Activated T-helper 1 cell treated with anti-CD3 and anti-CD28 coated beads, Interleukin-2, amount 50 U/mL, for 16 hours (primary cell): ENCODE measurements around the gene MAS1L.

Experiments used
- DNase-seq, 2 donors: peaks; one replicate each; pipeline ENCODE4 v3.0.0-alpha.2; 2020; ENCODE audit warnings: low read depth in 1 of 2, low spot score in 1 of 2

The MAS1L gene

GRCh38 chr6:29510746-29511300 is 23.1 kb upstream of the MAS1L start:
- no peak for DNase-seq

GRCh38 chr6:29510202-29510601 is 22.4 kb upstream of the MAS1L start:
- DNase-seq: no peak

GRCh38 chr6:29509711-29510110 is 22.0 kb upstream of the MAS1L start:
- no peak for DNase-seq

- DNase-seq: no peak
Measured at GRCh38 chr6:29509239-29509638, 21.5 kb upstream of the MAS1L start.

GRCh38 chr6:29507319-29507718 is 19.6 kb upstream of the MAS1L start:
- DNase-seq: no peak

GRCh38 chr6:29506446-29507067 is 18.8 kb upstream of the MAS1L start:
- no peak for DNase-seq

- no peak for DNase-seq
Measured at GRCh38 chr6:29505808-29506207, 18.1 kb upstream of the MAS1L start.

- DNase-seq: no peak
Measured at GRCh38 chr6:29504961-29505360, 17.2 kb upstream of the MAS1L start.

- no peak for DNase-seq
Measured at GRCh38 chr6:29502597-29502996, 14.8 kb upstream of the MAS1L start.

- no peak for DNase-seq
Measured at GRCh38 chr6:29502181-29502580, 14.4 kb upstream of the MAS1L start.

GRCh38 chr6:29501106-29501505 is 13.3 kb upstream of the MAS1L start:
- no peak for DNase-seq

GRCh38 chr6:29500594-29500993 is 12.8 kb upstream of the MAS1L start:
- DNase-seq: no peak

- no peak for DNase-seq
Measured at GRCh38 chr6:29499704-29500103, 11.9 kb upstream of the MAS1L start.

GRCh38 chr6:29496961-29497360 is 9.2 kb upstream of the MAS1L start:
- no peak for DNase-seq

GRCh38 chr6:29495571-29495970 is 7.8 kb upstream of the MAS1L start:
- DNase-seq: no peak

- DNase-seq: no peak
Measured at GRCh38 chr6:29494131-29494530, 6.4 kb upstream of the MAS1L start.

- DNase-seq: no peak
Measured at GRCh38 chr6:29493261-29493660, 5.5 kb upstream of the MAS1L start.

- no peak for DNase-seq
Measured at GRCh38 chr6:29491574-29491973, 3.8 kb upstream of the MAS1L start.

GRCh38 chr6:29490552-29490951 is 2.8 kb upstream of the MAS1L start:
- DNase-seq: no peak

GRCh38 chr6:29490055-29490454 is 2.3 kb upstream of the MAS1L start:
- no peak for DNase-seq

- no peak for DNase-seq
Measured at GRCh38 chr6:29489286-29489685, 1.5 kb upstream of the MAS1L start.

GRCh38 chr6:29488874-29489273 is 1.1 kb upstream of the MAS1L start:
- DNase-seq: no peak

GRCh38 chr6:29487131-29487530 is 625 bp downstream of the MAS1L start:
- no peak for DNase-seq
